RKO (cell line): ENCODE results near the gene CYP8B1.

ENCODE experiments used
- DNase-seq: peaks from one replicate; pipeline ENCODE4 v3.0.0-alpha.2; 2016; ENCODE audit warnings: low spot score

The CYP8B1 gene

DNA sequence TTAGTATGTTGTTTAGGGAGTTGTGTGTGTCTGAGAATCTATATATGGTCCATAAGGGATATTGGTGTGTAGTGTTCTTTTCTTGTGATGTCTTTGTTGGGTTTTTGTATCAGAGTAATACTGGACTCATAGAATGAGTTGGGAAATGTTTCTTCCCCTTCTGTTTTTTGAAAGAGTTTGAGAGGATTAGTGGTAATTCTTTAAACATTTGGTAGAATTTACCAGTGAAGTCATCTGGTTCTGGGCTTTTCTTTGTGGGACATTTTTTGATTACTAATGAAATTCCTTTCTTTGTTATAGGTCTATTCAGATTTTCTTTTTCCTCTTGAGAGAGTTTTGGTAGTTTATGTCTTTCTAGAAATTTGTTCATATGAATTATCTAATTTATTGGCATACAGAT lies 49.5 kb downstream of the CYP8B1 start:
- DNase-seq: no peak

GRCh38 chr3:42823351-42823750 lies 52.3 kb downstream of the CYP8B1 start:
- DNase-seq: no peak

GRCh38 chr3:42822828-42823227 lies 52.9 kb downstream of the CYP8B1 start:
- DNase-seq: no peak
